Large intestine (tissue), 3 donors: ENCODE results near the gene GLB1L3. TPM values are rescaled to one million over a fixed set of nuclear protein-coding genes. Genes with fewer than 3 reads are reported as not detected.
"Not testable (repeated sequence)": the region's sequence is repeated elsewhere in the genome, so short reads cannot be mapped to it uniquely, and the experiment has no call there.

Experiments
- DNase-seq, 2 donors: peaks; one replicate each; pipeline versions ENCODE4 v3.0.0 to v3.0.0-alpha.2; 2013
- H3K27ac ChIP-seq: one replicate; pipeline ENCODE4 v1.5.1; 2013; ENCODE audit warnings: low read length
- H3K27me3 ChIP-seq: 2 replicates; pipeline ENCODE4 v1.6.1; 2013; ENCODE audit warnings: low read length; ENCODE audit not compliant: control insufficient read depth, insufficient read depth
- H3K36me3 ChIP-seq: 2 replicates; pipeline ENCODE4 v1.6.1; 2013; ENCODE audit warnings: low read length; ENCODE audit not compliant: control insufficient read depth, insufficient read depth
- H3K4me1 ChIP-seq: one replicate; pipeline ENCODE4 v1.6.1; 2013; ENCODE audit warnings: low read length; ENCODE audit not compliant: control insufficient read depth, insufficient read depth
- H3K4me3 ChIP-seq: one replicate; pipeline ENCODE4 v1.5.1; 2013; ENCODE audit warnings: low read length
- H3K9me3 ChIP-seq: one replicate; pipeline ENCODE4 v1.6.1; 2013; ENCODE audit warnings: mild to moderate bottlenecking, low read depth, low read length, moderate library complexity; ENCODE audit not compliant: control insufficient read depth
- WGBS: methylation state at CpG from one replicate; pipeline ENCODE4 v1.1.5; 2013; ENCODE audit warnings: low lambda C conversion rate; ENCODE audit not compliant: insufficient coverage; 5-methylcytosine and 5-hydroxymethylcytosine counted together
- polyA plus RNA-seq: library from polyadenylated mRNA; unstranded; fragments of 120-200 nt; gene quantifications from one replicate; pipeline ENCODE4 v1.2.1, GENCODE V29; 2013

Gene GLB1L3
- polyA plus RNA-seq, 1 donor = 0.04 TPM

DNA sequence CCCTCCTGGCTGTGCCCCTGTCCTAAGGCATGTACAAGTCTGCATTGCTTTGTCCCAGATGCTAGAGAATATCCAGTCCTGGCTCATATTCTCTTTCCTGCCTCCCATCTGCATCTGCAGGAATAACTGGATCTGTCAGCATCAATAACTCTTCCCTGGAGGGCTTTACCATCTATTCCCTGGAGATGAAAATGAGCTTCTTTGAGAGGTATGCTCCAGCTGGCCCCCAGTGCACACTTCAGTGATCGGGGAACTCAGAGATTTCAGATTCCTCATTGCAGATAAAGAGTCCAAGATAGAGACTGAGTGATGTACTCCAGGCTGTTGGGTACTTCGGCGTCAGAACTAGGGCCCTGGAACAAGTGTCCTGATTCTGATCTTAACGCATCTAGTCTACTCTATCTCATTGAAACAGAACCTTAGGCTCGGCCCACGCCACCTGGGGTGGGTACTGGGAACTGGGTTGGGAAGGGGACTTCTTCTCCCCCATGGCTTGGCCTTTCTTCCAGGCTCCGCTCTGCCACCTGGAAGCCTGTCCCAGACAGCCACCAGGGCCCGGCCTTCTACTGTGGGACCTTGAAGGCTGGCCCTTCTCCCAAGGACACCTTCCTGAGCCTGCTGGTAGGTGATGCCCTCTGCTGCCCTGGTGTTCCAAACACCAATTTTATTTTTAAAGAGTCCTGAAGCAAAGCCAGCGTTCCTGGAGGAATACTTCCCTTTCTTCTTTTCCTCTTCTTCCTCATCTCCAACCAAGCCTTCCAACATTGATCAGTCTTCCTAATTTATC is 37.8 kb downstream of the GLB1L3 start:
- 100% methylated on average over 1 of the region's 9 CpGs for WGBS
- peaks cover 7% of the 10 kb centered on the region for H3K27me3 ChIP-seq
- H3K9me3 ChIP-seq = no peaks in the 10 kb centered on the region
- no peaks in the 10 kb centered on the region for H3K4me1 ChIP-seq
- H3K4me3 ChIP-seq = no peak overlapping the region
- no peak overlapping the region for H3K27ac ChIP-seq
- DNase-seq = no peak
- no peaks in the 10 kb centered on the region for H3K36me3 ChIP-seq

DNA sequence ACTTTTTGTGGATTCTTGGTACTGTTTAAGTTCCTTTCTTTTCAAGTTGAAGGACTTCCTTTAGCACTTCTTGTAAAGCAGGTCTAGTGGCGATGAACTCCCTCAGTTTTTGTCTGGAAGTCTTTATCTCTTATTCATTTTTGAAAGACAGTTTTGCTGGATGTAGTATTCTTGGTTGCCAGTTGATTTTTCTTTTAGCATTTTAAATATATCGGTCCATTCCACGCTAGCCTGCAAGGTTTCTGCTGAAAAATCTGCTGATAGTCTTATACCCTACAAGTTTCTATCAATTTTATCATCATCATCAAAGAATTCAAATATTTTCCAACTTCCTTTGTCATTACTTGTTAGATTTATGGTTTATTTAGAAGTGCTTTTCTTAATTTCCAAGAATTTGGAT is 40.9 kb downstream of the GLB1L3 start:
- H3K27ac ChIP-seq = no peak overlapping the region
- H3K9me3 ChIP-seq = peaks cover 4% of the 10 kb centered on the region
- H3K27me3 ChIP-seq = peaks cover 5% of the 10 kb centered on the region
- WGBS = 100% methylated on average over 3 of the region's 3 CpGs
- no peaks in the 10 kb centered on the region for H3K36me3 ChIP-seq
- no peak for DNase-seq
- H3K4me3 ChIP-seq = no peak overlapping the region
- H3K4me1 ChIP-seq = no peaks in the 10 kb centered on the region

DNA sequence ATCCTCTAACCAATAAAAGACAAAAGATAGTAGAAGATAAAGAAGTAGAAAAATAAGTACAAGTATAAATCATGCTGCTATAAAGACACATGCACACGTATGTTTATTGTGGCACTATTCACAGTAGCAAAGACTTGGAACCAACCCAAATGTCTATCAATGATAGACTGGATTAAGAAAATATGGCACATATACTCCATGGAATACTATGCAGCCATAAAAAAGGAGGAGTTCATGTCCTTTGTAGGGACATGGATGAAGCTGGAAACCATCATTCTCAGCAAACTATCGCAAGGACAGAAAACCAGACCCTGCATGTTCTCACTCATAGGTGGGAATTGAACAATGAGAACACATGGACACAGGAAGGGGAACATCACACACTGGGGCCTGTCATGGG is 45.2 kb downstream of the GLB1L3 start:
- not testable (repeated sequence) for H3K36me3 ChIP-seq, H3K27me3 ChIP-seq, H3K4me3 ChIP-seq, DNase-seq, H3K9me3 ChIP-seq, H3K27ac ChIP-seq, H3K4me1 ChIP-seq
- no CpG with 5 or more reads among the region's 2 CpGs for WGBS

DNA sequence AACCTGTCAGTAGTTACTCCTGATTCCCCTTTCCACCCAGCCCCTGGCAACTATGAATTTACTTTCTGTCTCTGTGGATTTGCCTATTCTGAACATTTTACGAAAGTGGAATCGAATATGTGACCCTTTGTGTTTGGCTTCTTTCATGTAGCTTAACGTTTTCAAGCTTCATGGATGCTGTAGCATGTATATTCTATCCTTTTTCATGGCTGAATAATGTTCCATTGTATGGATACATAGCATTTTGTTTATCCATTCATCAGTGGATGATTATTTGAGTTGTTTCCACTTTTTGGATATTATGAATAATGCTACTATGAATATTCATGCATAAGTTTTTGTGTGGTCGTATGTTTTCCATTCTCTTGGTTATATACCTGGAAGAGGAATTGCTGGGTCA is 46.4 kb downstream of the GLB1L3 start:
- Histone ChIP-seq H3K9me3 (peaks cover 4% of the 10 kb centered on the region), H3K27me3 (no peaks in the 10 kb centered on the region), H3K4me1 (no peaks in the 10 kb centered on the region), H3K27ac (no peak overlapping the region), H3K36me3 (no peaks in the 10 kb centered on the region), H3K4me3 (no peak overlapping the region)
- 92% methylated on average over 2 of the region's 4 CpGs for WGBS
- no peak for DNase-seq

DNA sequence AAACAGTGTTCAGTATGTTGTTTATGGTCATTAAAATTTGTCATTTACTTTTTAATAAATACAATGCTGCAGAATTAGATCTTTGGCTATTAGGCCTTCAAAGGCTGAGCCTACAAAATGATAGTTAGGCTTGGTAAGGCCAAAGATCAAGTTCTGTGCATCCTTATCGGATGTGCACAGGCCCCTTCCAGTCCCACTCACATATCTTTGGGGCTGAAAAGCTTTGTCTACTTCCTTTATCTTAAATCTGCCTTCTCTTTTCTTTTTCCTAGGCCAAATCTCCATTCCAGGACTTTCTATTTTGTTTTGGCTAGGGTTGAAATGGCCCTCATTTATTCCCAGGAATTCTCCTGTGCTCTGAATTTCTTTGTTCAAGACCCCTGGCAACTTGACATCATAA is 52.3 kb downstream of the GLB1L3 start:
- H3K27ac ChIP-seq = no peak overlapping the region
- WGBS = no CpG with 5 or more reads among the region's 1 CpG
- H3K4me3 ChIP-seq = no peak overlapping the region
- peaks cover 33% of the 10 kb centered on the region for H3K27me3 ChIP-seq
- no peak for DNase-seq
- H3K4me1 ChIP-seq = peaks cover 13% of the 10 kb centered on the region
- no peaks in the 10 kb centered on the region for H3K9me3 ChIP-seq
- no peaks in the 10 kb centered on the region for H3K36me3 ChIP-seq

DNA sequence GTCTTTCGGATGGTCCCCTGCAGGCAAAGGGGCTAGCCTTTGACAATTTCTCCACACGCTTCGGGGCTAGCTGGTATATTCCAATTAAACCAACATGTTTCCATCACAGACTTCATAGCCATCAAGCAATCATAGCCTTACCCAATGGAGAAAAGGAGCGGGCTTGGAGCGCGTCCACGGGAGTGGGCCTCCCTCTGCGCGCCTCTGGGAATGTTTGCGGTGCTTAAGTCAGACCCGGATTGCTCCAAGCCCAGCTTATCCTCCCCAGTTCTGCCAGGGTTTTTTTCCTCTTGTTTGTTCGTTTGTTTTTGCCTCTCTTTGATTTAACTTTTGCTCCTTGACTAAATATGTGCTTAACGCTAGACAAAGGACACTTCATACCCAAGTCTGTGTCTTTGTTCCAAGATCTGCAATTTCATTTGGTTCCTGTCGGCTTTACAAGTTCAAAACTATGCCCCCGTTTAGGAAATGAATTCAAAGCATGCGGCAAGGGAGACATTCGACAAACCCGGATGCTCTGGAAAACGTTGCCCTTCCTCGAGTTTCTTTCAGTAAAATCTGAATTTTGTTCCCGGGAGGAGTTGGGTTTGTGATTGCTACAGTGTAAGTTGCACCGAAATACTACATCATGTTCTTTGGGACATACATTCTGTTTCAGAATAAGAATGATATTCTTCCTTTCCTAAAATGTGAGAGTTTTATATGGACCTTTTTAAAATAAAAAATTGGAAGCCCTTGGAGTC is 54.6 kb downstream of the GLB1L3 start:
- DNase-seq = peak in 1 of 2 donors; percentile 11
- WGBS = 0% methylated on average over 1 of the region's 22 CpGs
- peaks cover 39% of the 10 kb centered on the region for H3K27me3 ChIP-seq
- H3K27ac ChIP-seq = no peak overlapping the region
- no peaks in the 10 kb centered on the region for H3K9me3 ChIP-seq
- no peaks in the 10 kb centered on the region for H3K36me3 ChIP-seq
- peak overlapping the region; percentile 43 for H3K4me3 ChIP-seq
- peaks cover 13% of the 10 kb centered on the region for H3K4me1 ChIP-seq

DNA sequence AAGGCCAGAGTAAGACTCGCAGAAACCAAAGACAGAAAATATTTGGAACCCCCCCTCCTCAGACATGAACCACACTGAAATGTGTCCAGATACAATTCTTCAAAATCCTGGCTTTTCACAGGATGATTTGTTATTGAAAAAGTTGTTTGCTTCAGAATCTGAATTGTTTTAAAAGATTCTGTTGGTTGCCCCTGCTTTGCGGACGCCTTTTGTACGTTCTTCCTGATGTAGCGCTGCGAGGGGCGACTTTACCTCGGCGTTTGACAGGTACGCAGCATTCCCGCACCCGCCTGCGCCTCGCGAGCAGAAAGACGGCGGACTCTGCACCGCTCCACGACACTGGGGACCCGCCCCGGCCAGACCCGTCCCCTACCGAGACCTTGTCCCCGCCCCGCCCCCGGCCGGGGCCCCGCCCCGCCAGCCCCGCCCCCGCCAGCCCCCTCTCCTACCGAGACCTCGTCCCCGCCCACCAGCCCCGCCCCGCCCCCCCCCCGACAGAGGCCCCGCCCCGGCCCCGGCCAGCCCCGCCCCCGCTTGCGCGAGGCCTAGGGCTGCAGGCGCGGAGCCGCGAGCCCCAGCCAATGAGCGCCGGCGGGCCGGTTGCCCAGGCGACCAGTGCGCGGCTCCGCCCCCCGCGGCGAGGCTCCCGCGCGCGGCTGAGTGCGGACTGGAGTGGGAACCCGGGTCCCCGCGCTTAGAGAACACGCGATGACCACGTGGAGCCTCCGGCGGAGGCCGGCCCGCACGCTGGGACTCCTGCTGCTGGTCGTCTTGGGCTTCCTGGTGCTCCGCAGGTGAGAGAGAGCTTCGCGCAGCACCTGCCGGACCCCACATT is 55.4 kb downstream of the GLB1L3 start, which contains the start of gene GLB1L2:
TSS of gene GLB1L2 (plus strand) at position 635 of the 835 bp plus-strand sequence. CDS start at position 709, 74 bp downstream.
- no peaks in the 10 kb centered on the region for H3K36me3 ChIP-seq
- peak; percentile 77 to 83 for DNase-seq
- peak within 1 kb of the TSS; percentile 57 for H3K4me3 ChIP-seq
- no peak within 1 kb of the TSS for H3K27ac ChIP-seq
- H3K4me1 ChIP-seq = peaks cover 13% of the 10 kb centered on the region
- WGBS = 10% methylated on average over 1 of the region's 80 CpGs
- H3K27me3 ChIP-seq = peaks cover 39% of the 10 kb centered on the region
- H3K9me3 ChIP-seq = no peaks in the 10 kb centered on the region

DNA sequence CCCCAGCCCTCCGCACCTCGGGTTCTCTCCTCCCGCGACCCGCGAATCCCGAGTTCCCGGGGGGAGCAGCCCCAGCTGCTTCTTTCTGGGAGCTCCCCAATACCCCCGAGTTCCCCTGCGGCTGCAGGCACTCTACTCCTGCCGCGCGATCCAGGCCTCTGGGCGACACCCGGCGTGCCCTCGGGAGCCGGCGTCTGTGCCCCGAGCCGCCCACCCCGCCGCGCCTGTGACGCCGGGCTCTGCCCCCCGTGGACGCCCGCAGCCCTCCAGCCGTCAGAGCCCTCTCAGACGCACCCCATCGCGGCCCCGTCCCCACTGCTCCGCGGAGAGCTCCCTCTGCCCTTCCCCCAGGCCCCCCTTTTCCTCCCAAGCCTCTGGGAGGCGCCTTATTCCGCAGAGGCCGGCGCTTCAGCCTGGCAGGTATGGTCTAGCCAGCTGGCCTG is 56.0 kb downstream of the GLB1L3 start:
- Histone ChIP-seq H3K27me3 (peaks cover 39% of the 10 kb centered on the region), H3K4me3 (peak overlapping the region; percentile 57), H3K27ac (no peak overlapping the region), H3K9me3 (no peaks in the 10 kb centered on the region), H3K4me1 (peaks cover 13% of the 10 kb centered on the region), H3K36me3 (no peaks in the 10 kb centered on the region)
- peak; percentile 8 to 46 for DNase-seq
- no CpG with 5 or more reads among the region's 40 CpGs for whole genome bisulfite sequencing

DNA sequence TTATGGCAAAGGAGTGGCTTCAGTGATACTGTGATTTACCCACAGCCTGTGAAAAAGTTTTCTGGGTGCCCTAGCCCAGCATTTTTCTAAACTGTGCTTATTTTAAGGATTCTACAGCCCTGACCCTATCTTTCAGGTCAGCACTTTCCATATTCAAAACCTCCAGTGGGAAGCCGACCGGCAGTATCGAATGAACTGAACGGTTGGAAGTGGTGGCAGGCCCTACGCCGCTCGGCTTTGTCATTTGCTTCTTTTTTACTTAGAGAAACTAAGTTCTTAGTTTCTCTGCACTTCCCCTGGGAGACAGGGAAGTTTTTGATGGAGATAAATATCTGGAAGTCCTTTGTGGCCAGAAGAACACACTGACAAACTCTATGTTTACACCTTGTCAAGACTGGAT is 56.6 kb downstream of the GLB1L3 start:
- Histone ChIP-seq H3K4me1 (peaks cover 13% of the 10 kb centered on the region), H3K27ac (no peak overlapping the region), H3K4me3 (no peak overlapping the region), H3K36me3 (no peaks in the 10 kb centered on the region), H3K9me3 (no peaks in the 10 kb centered on the region), H3K27me3 (peaks cover 39% of the 10 kb centered on the region)
- DNase-seq = no peak
- WGBS = no CpG with 5 or more reads among the region's 7 CpGs

DNA sequence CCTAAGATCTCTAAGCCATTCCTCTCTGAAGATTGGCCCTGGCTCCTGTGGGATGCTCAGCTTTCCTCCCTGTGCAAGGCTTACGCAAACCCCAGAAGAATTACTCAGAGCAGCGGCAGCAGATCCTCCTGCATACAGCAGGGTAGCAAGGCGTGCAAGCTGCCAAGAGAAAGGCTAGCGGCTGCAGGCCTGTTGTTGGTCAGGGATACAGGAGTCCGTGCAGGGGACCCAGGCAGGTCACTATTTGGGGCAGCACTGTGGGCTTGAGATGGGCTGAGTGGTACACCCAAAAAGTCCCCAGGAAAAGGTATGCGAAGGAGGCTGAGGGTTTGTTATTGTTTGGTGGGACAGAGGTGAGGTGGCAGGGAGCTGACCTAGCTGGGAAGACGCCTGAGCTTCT is 57.1 kb downstream of the GLB1L3 start:
- no peaks in the 10 kb centered on the region for H3K9me3 ChIP-seq
- no peak overlapping the region for H3K27ac ChIP-seq
- H3K27me3 ChIP-seq = peaks cover 39% of the 10 kb centered on the region
- peaks cover 13% of the 10 kb centered on the region for H3K4me1 ChIP-seq
- H3K4me3 ChIP-seq = no peak overlapping the region
- DNase-seq = no peak
- WGBS = no CpG with 5 or more reads among the region's 7 CpGs
- H3K36me3 ChIP-seq = no peaks in the 10 kb centered on the region
